HPDE6-E6E7 (cell line): ENCODE data around the gene TBL1X.

Source experiments
- DNase-seq: peaks from one replicate; pipeline ENCODE4 v3.0.0; 2011; ENCODE audit warnings: missing footprints; ENCODE audit errors: extremely low spot score

TBL1X gene

GRCh38 chrX:9668537-9668936 lies 203.7 kb downstream of the TBL1X start:
- DNase-seq = no peak

GRCh38 chrX:9670136-9670814 lies 205.4 kb downstream of the TBL1X start:
- no peak for DNase-seq

GRCh38 chrX:9671998-9672397 lies 207.1 kb downstream of the TBL1X start:
- DNase-seq = no peak

GRCh38 chrX:9676306-9676705 lies 211.4 kb downstream of the TBL1X start:
- no peak for DNase-seq

- DNase-seq = no peak
These were observed 211.9 kb downstream of the TBL1X start for GRCh38 chrX:9676738-9677097.

- peak; percentile 25 for DNase-seq
These were observed 212.4 kb downstream of the TBL1X start for GRCh38 chrX:9677098-9677739.

- no peak for DNase-seq
These were observed 213.5 kb downstream of the TBL1X start for GRCh38 chrX:9678215-9678965.

GRCh38 chrX:9681011-9681410 lies 216.2 kb downstream of the TBL1X start:
- no peak for DNase-seq

GRCh38 chrX:9681422-9681821 lies 216.6 kb downstream of the TBL1X start:
- DNase-seq = no peak

- no peak for DNase-seq
These were observed 217.6 kb downstream of the TBL1X start for GRCh38 chrX:9682456-9682855.

GRCh38 chrX:9682861-9683260 lies 218.0 kb downstream of the TBL1X start:
- no peak for DNase-seq

- DNase-seq = no peak
These were observed 218.5 kb downstream of the TBL1X start for GRCh38 chrX:9683350-9683749.

- DNase-seq = no peak
These were observed 223.0 kb downstream of the TBL1X start for GRCh38 chrX:9687899-9688298.

- DNase-seq = no peak
These were observed 224.0 kb downstream of the TBL1X start for GRCh38 chrX:9688833-9689232.

GRCh38 chrX:9690046-9690445 lies 225.2 kb downstream of the TBL1X start:
- DNase-seq = no peak

GRCh38 chrX:9693307-9694001 lies 228.6 kb downstream of the TBL1X start:
- DNase-seq = no peak

GRCh38 chrX:9698576-9698975 lies 233.7 kb downstream of the TBL1X start:
- DNase-seq = no peak

- DNase-seq = no peak
These were observed 235.7 kb downstream of the TBL1X start for GRCh38 chrX:9700555-9700954.

GRCh38 chrX:9701790-9702189 lies 236.9 kb downstream of the TBL1X start:
- DNase-seq = no peak

GRCh38 chrX:9703406-9703805 lies 238.5 kb downstream of the TBL1X start:
- DNase-seq = no peak

- DNase-seq = no peak
These were observed 240.1 kb downstream of the TBL1X start for GRCh38 chrX:9704876-9705465.

GRCh38 chrX:9706421-9706820 lies 241.6 kb downstream of the TBL1X start:
- DNase-seq = no peak
